Pancreas (tissue), 10 donors: ENCODE data around the gene C15orf39. TPM values are rescaled to one million over a fixed set of nuclear protein-coding genes. Genes with fewer than 3 reads are reported as not detected.

Source experiments
- ATAC-seq, 4 donors: fragments of 200-7000 bp; cut with Tn5 transposase; one replicate each; pipeline versions ENCODE4 v1.8.0 to v1.9.1; 2020; ENCODE audit warnings: mild to moderate bottlenecking in 4 of 4, moderate library complexity in 4 of 4
- DNase-seq, 6 donors: peaks; one replicate each; pipeline ENCODE4 v3.0.0-alpha.2; 2020
- FAIRE-seq: peaks from 2 replicates; lab custom pipeline; 2012; peaks lifted over from hg19 to GRCh38; lab: Jason Lieb, UNC
- H3K27ac ChIP-seq, 4 donors: fragments of 200-600 bp; sonication (generic); 1 replicate in 3 of 4; 2 replicates in 1 of 4; pipeline versions ENCODE4 v1.5.0 to v1.8.0; 2020
- H3K27me3 ChIP-seq, 4 donors: fragments of 200-600 bp; one replicate each; pipeline ENCODE4 v1.8.0; 2021
- H3K36me3 ChIP-seq, 3 donors: fragments of 200-600 bp; sonication (generic) in 1 of 3; one replicate each; pipeline versions ENCODE4 v1.5.0 to v1.8.0; 2020 to 2021
- H3K4me1 ChIP-seq, 3 donors: fragments of 200-600 bp; one replicate each; pipeline ENCODE4 v1.8.0; 2021
- H3K4me3 ChIP-seq, 4 donors: fragments of 200-600 bp; sonication (generic) in 2 of 4; one replicate each; pipeline versions ENCODE4 v1.5.0 to v1.8.0; 2020 to 2021
- H3K9me3 ChIP-seq, 4 donors: fragments of 200-600 bp; one replicate each; pipeline ENCODE4 v1.8.0; 2021
- WGBS, 2 donors: extraction: QIAGEN DNeasy Blood & Tissue Kit; methylation state at CpG; one replicate each; pipeline ENCODE4 v1.1.7; 2013; 5-methylcytosine and 5-hydroxymethylcytosine counted together
- intact Hi-C, 3 donors: fragments of 100-400 bp; cut with DNase I; formaldehyde crosslinking; loops; one replicate each; pipeline versions ENCODE4 v1.11.1 to v1.14.2; 2022
- polyA plus RNA-seq, 2 donors: library from polyadenylated mRNA; stranded (reverse); fragments of 200-250 nt; gene quantifications; one replicate each; pipeline ENCODE4 v1.2.3, GENCODE V29; 2013
- total RNA-seq, 6 donors: library from RNA; stranded (reverse); fragmentation: NEBNext Ultra II Directional in 4 of 6; extraction: Animal tissue kit (Norgen Biotek cat#: 25700) in 4 of 6; gene quantifications; one replicate each; pipeline versions ENCODE4 v1.2.1 to v1.2.4, GENCODE V29; 2021 to 2023
- TF ChIP-seq, protein P1 (sequence below), 4 donors: fragments of 200-600 bp; sonication (generic) in 3 of 4; IDR thresholded peaks; one replicate each; pipeline versions ENCODE4 v1.5.0 to v1.8.0; 2021; ENCODE audit warnings: antibody characterized with exemption in 4 of 4
- donor health status: healthy with polysubstance abuse.
- donor health status: DM: no; HTN: no; CAD: no; lungs with moderate emphysema.
- donor health status: DM: no; HTN: no; CAD: no.
- donor health status: control.
- donor health status: control.
- donor health status: Bipolar disorder and iron deficiency.
- donor health status: DM: yes; HTN: yes; CAD: no.
- donor health status: DM: no; HTN: no; CAD: no.
- donor health status: DM: no; HTN: no; CAD: no.
- donor health status: DM: yes; HTN: yes; CAD: no.

C15orf39 gene
- total and polyA plus RNA-seq, 8 donors, result 7.9 to 27.4 (median 12.7) TPM

DNA sequence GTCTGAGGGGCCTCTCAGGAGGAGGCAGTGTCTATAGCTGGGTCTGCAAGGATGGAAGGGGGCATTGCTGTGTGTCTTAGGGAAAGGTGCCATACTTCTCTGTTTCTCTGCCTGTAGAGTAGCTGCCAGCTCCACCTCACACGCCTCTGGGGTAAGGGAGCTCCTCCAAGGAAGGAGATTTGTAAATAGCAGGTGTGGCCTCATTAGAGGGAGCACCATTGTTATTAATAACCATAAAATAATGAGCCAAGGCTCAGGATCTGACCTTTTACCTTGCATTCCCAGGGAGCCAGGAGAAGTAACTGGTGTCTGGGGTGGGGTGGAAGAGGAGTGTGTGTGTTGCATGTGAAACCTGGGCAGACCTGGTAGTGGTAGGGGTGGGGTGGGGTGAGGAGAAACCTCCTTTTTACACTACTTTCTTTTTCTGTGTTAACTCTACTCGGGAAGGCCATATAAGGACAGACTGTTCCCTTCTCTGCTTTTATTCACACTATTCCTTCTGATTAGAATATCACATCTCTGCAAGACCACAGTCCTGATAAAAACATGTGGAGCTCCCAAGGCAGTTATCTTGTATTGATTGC is 2.2 kb upstream of the C15orf39 start:
- ATAC-seq, result no peak
- Histone ChIP-seq H3K9me3 (no peaks in the 10 kb centered on the region), H3K36me3 (no peaks in the 10 kb centered on the region), H3K4me1 (peaks cover 5 to 13% (median 10%) of the 10 kb centered on the region in 3 donors), H3K4me3 (no peak overlapping the region), H3K27me3 (no peaks in the 10 kb centered on the region), H3K27ac (no peak overlapping the region)
- WGBS, 2 donors, result 54 to 68% methylated on average over 2 of the region's 2 CpGs
- intact Hi-C loops, result no loop called here
- FAIRE-seq, result no peak
- DNase-seq, result no peak
- TF ChIP-seq, protein P1, sequence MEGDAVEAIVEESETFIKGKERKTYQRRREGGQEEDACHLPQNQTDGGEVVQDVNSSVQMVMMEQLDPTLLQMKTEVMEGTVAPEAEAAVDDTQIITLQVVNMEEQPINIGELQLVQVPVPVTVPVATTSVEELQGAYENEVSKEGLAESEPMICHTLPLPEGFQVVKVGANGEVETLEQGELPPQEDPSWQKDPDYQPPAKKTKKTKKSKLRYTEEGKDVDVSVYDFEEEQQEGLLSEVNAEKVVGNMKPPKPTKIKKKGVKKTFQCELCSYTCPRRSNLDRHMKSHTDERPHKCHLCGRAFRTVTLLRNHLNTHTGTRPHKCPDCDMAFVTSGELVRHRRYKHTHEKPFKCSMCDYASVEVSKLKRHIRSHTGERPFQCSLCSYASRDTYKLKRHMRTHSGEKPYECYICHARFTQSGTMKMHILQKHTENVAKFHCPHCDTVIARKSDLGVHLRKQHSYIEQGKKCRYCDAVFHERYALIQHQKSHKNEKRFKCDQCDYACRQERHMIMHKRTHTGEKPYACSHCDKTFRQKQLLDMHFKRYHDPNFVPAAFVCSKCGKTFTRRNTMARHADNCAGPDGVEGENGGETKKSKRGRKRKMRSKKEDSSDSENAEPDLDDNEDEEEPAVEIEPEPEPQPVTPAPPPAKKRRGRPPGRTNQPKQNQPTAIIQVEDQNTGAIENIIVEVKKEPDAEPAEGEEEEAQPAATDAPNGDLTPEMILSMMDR (IDR thresholded peaks at IDR 0.05), result no peak

DNA sequence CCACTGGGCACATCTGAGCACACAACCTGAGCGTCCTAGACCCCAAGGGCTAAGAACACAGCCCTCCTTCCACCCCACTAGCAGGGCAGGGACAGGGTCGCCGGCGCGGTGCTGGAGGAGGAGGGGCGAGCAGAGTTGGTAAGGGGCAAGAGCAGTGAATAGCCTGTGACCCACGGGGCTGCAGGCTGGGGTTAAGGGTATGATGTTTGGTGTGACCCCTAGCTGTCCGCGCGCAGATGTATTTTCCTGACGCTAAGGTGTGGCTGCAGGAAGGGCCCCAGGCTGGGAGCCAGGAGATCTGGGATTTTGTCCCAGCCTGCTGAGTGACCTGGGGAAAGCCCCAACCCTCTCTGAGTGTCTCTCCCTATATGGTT is 1.3 kb upstream of the C15orf39 start:
- H3K27ac ChIP-seq, result peak overlapping the region; percentile 87 to 96 (median 92)
- peaks cover 5 to 18% (median 16%) of the 10 kb centered on the region in 3 donors for H3K4me1 ChIP-seq
- ATAC-seq (no peak), FAIRE-seq (no peak), DNase-seq (peak in 1 of 6 donors; percentile 51)
- intact Hi-C loops, result loop anchor here in 2 of 3 donors (5.0 to 10.0 kb wide), 3 partner anchors 158 to 246 kb away; partner anchors contain the start of gene RPP25 (in 1 of the 2)
- TF ChIP-seq, protein P1 (IDR thresholded peaks at IDR 0.05), result no peak
- no peaks in the 10 kb centered on the region for H3K27me3 ChIP-seq
- H3K9me3 ChIP-seq, result no peaks in the 10 kb centered on the region
- 37 to 44% methylated on average over 11 of the region's 11 CpGs for WGBS, 2 donors
- H3K36me3 ChIP-seq, result no peaks in the 10 kb centered on the region
- H3K4me3 ChIP-seq, result peak overlapping the region in 2 of 4 donors; percentile 90 to 99

DNA sequence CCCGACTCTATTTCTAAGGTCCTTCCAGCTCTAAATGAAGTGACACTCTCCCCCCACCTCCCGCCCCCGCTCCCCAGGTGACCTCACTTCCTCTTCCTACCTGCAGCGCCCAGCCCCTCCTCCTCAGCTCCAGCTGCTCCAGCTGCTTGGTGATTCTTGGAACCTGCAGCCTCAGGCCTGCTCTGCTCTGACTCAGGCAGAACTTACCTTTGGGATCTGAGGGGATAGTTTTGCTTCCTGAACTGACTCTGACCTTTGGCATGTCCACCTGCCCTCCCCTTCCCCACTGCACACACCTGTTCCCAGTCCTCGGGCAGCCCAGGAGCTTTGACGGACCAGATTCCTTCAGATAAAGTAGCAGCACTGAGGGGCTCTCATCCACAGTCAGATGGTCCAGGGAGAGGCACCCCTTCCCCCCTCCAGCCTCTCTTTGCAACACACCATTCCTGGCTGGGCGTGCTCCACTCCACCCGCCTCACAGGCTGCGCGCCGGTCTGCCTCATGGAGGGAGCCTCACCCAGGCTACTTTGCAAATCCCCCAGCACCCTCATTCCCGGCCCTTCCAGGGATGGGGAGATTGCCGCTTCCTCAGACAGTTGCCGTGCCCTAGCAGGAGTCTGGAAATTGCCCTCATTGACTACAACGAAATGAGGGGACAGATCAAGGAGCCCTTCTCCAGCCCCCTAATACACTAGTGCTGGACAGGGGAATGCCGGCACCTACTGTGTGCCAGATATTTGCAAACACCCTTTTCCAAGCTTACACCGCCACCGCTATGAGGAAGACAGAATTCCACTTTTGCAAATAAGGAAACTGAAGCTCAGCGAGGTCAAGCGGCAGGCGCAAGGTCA is 692 bp upstream of the C15orf39 start:
- intact Hi-C loops, result loop anchor here in 2 of 3 donors (5.0 to 10.0 kb wide), 3 partner anchors 159 to 246 kb away; partner anchors contain the start of gene RPP25 (in 1 of the 2)
- H3K4me1 ChIP-seq, result peaks cover 5 to 18% (median 16%) of the 10 kb centered on the region in 3 donors
- 1 to 4% methylated on average over 20 to 21 of the region's 21 CpGs for WGBS, 2 donors
- H3K27me3 ChIP-seq, result no peaks in the 10 kb centered on the region
- FAIRE-seq, result no peak
- DNase-seq, result peak; percentile 78 to 91 (median 87)
- H3K9me3 ChIP-seq, result no peaks in the 10 kb centered on the region
- peak overlapping the region; percentile 87 to 96 (median 92) for H3K27ac ChIP-seq
- ATAC-seq, result peak; percentile 49 to 55 (median 51)
- H3K36me3 ChIP-seq, result peaks cover 0 to 1% (median 0%) of the 10 kb centered on the region in 3 donors
- TF ChIP-seq, protein P1 (IDR thresholded peaks at IDR 0.05), result no peak
- peak overlapping the region; percentile 90 to 99 (median 94) for H3K4me3 ChIP-seq

DNA sequence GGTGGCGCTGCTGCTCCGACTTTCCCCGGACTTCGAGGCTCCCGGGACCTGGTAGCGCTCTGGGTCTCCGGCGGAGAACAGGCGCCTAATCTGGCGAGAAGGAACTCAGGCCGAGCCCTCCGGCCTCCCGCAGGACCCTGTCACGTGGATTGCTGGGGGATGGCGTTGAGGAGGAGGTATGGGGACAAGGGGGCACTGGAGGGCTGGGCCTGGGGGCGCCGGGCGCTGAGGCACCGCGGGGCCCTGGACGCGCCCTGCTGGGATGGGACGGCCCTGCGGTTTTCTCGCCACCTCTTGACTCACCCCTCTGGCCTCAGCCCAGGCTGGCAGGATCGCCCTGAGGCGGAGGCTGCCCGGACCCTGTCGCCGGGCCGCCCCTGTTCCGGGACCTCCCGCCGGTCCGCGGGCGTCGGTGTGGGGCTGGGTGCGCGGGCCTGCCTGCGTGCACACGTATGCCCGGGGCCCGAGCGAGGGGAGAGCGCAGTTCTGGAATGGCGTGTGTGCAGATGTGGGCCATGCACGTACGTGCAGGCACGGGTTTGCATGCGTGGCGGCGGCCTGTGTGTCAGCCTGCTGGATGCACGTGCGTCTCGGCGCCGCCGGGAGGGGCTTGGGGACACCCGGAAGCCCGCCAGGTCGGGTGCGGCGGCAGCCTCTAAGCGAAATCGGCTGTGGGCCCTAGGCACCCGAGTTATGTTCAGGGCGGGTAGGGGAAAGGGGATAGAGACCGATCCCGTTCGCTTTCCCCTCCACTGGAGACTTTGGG is 752 bp downstream of the C15orf39 start:
- Histone ChIP-seq H3K27me3 (no peaks in the 10 kb centered on the region), H3K36me3 (peaks cover 0 to 14% (median 14%) of the 10 kb centered on the region in 3 donors), H3K4me3 (peak overlapping the region; percentile 90 to 99 (median 94)), H3K9me3 (no peaks in the 10 kb centered on the region), H3K27ac (peak overlapping the region; percentile 87 to 96 (median 92)), H3K4me1 (peaks cover 5 to 18% (median 16%) of the 10 kb centered on the region in 3 donors)
- peak; percentile 76 to 94 (median 84) for DNase-seq
- peak; percentile 37 to 62 (median 50) for ATAC-seq
- FAIRE-seq, result no peak
- intact Hi-C loops, result loop anchor here in 2 of 3 donors (5.0 to 10.0 kb wide), 3 partner anchors 160 to 248 kb away; partner anchors contain the start of gene RPP25 (in 1 of the 2)
- 0% methylated on average over 65 to 71 of the region's 71 CpGs for WGBS, 2 donors
- TF ChIP-seq, protein P1 (IDR thresholded peaks at IDR 0.05), result peak in 1 of 4 donors; percentile 16
